Activated CD4-positive, alpha-beta T cell treated with anti-CD3 and anti-CD28 coated beads, Interleukin-2, amount 50 U/mL, for 16 hours (primary cell): ENCODE data around the gene VILL.
A peak's percentile ranks its signal among the peaks of the same experiment; 100 is the strongest.
"Not testable (repeated sequence)": the region's sequence is repeated elsewhere in the genome, so short reads cannot be mapped to it uniquely, and the experiment has no call there.

Experiments used
- DNase-seq: peaks from one replicate; pipeline ENCODE4 v3.0.0-alpha.2; 2020

The VILL gene

GRCh38 chr3:37987315-37987697 is 3.3 kb upstream of the VILL start:
- no peak for DNase-seq

GRCh38 chr3:37987751-37988179 is 2.8 kb upstream of the VILL start:
- DNase-seq, result no peak

GRCh38 chr3:37988376-37988775 is 2.2 kb upstream of the VILL start:
- DNase-seq, result not testable (repeated sequence)

- DNase-seq, result no peak
Measured at GRCh38 chr3:37988931-37989525, 1.6 kb upstream of the VILL start.

GRCh38 chr3:37989821-37990480 is 635 bp upstream of the VILL start:
- DNase-seq, result no peak

- DNase-seq, result no peak
Measured at GRCh38 chr3:37991109-37991508, 523 bp downstream of the VILL start.

GRCh38 chr3:37991823-37992222 is 1.2 kb downstream of the VILL start:
- DNase-seq, result no peak

- DNase-seq, result no peak
Measured at GRCh38 chr3:37992271-37993066, 1.9 kb downstream of the VILL start.

GRCh38 chr3:37993067-37993455 is 2.5 kb downstream of the VILL start:
- DNase-seq, result no peak

- no peak for DNase-seq
Measured at GRCh38 chr3:37993460-37993819, 2.9 kb downstream of the VILL start.

GRCh38 chr3:37993820-37994638 is 3.4 kb downstream of the VILL start:
- peak; percentile 81 for DNase-seq

- DNase-seq, result peak; percentile 46
Measured at GRCh38 chr3:37994639-37994972, 4.0 kb downstream of the VILL start.

- DNase-seq, result peak; percentile 12
Measured at GRCh38 chr3:37995652-37996641, 5.4 kb downstream of the VILL start.

- peak; percentile 90 for DNase-seq
Measured at GRCh38 chr3:37996785-37997301, 6.3 kb downstream of the VILL start.

- no peak for DNase-seq
Measured at GRCh38 chr3:37997342-37997741, 6.8 kb downstream of the VILL start.

- DNase-seq, result no peak
Measured at GRCh38 chr3:37997791-37998370, 7.3 kb downstream of the VILL start.

GRCh38 chr3:37999836-38000235 is 9.2 kb downstream of the VILL start:
- DNase-seq, result no peak

- no peak for DNase-seq
Measured at GRCh38 chr3:38000242-38000916, 9.8 kb downstream of the VILL start.

GRCh38 chr3:38000965-38001455 is 10.4 kb downstream of the VILL start:
- no peak for DNase-seq

- DNase-seq, result no peak
Measured at GRCh38 chr3:38001456-38002081, 11.0 kb downstream of the VILL start.
